Thyroid gland (tissue), 4 donors: ENCODE results near the gene SCP2.

Source experiments
- CTCF ChIP-seq, 6 experiments: fragments of 200-600 bp in 3 of 6; fragments of 450-650 bp in 3 of 6; sonication (generic) in 3 of 6; IDR thresholded peaks; one replicate each; pipeline ENCODE4 v1.5.1; 2016 to 2019; ENCODE audit warnings: antibody characterized with exemption in 6 of 6, mild to moderate bottlenecking in 2 of 6, inconsistent platforms in 1 of 6, moderate library complexity in 1 of 6
- POLR2A ChIP-seq, 2 donors: fragments of 450-650 bp; IDR thresholded peaks; one replicate each; pipeline ENCODE4 v1.6.1; 2017; ENCODE audit warnings: antibody characterized with exemption in 2 of 2, mild to moderate bottlenecking in 2 of 2, moderate library complexity in 1 of 2

- TF ChIP-seq CTCF (IDR thresholded peaks at IDR 0.05): no peak
- no peak for TF ChIP-seq POLR2A (IDR thresholded peaks at IDR 0.05)
Measured at GRCh38 chr1:52919723-52920483, 7.2 kb upstream of the SCP2 start.
